SH-SY5Y (cell line): ENCODE data around the gene SDC3.

Experiments used
- GATA2 ChIP-seq: IDR thresholded peaks from 2 replicates; pipeline ENCODE4 v1.6.1; 2011; ENCODE audit warnings: mild to moderate bottlenecking, low read depth, low read length
- GATA3 ChIP-seq: IDR thresholded peaks from 2 replicates; pipeline ENCODE4 v1.6.1; 2011; ENCODE audit warnings: low read depth, mild to moderate bottlenecking, low read length, moderate library complexity

GRCh38 chr1:30830537-30830936 lies 78.0 kb downstream of the SDC3 start:
- no peak for TF ChIP-seq GATA3
- no peak for TF ChIP-seq GATA2
